Right lobe of liver (tissue), 4 donors: ENCODE results near the gene MCTP1.

Experiments used
- CTCF ChIP-seq, 4 donors: fragments of 200-600 bp in 3 of 4; fragments of 450-650 bp in 1 of 4; IDR thresholded peaks; one replicate each; pipeline versions ENCODE4 v1.5.1 to v1.8.0; 2016 to 2022; ENCODE audit warnings: antibody characterized with exemption in 4 of 4, mild to moderate bottlenecking in 2 of 4
- POLR2A ChIP-seq: fragments of 450-650 bp; IDR thresholded peaks from one replicate; pipeline ENCODE4 v1.6.1; 2017; ENCODE audit warnings: antibody characterized with exemption, mild to moderate bottlenecking
- donor health status: DM: no; HTN: no; CAD: no.
- donor health status: DM: no; HTN: no; CAD: no.
- donor health status: DM: no; HTN: yes; CAD: no.

GRCh38 chr5:95132096-95132495, 152.8 kb downstream of the MCTP1 start:
- TF ChIP-seq CTCF (IDR thresholded peaks at IDR 0.05) = no peak
- TF ChIP-seq POLR2A = no peak
